ENCODE results near the gene PRRX1.

DNA sequence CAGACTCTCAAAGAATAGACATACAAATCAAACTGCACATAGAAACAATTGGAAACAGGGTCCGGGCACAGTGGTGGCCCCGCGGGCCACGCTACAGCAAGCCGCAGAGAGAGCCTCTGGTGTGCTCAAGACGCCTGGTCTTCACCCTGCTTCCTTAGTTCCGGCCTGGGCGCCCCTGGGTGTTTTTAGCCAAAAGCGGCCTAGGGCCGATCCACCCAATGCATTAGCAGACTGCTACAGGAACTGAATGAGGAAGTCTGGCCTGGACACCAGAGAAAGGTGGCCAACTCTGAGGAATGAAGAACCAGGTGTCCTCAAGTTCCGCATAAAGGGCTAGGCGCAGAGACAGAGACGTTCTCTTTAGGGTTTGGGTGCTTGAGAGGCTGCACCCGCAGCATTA, 1.7 kb downstream of the PRRX1 start:
- no peak for TF ChIP-seq ZNF274 (IDR thresholded peaks at IDR 0.05; ENCODE audit: low read depth, low read length)
- TF ChIP-seq YY1 (IDR thresholded peaks at IDR 0.05; ENCODE audit: insufficient read depth, insufficient read length): no peak
